NCI-H2029 treated with DMSO at 0.1 percent for 48 hours (cell line): ENCODE results near the gene CLCA2.
A peak's percentile ranks its signal among the peaks of the same experiment; 100 is the strongest.

ENCODE experiments used
- DNase-seq: peaks from one replicate; lab custom pipeline; 2025; lab: John Stamatoyannopoulos, UW

The CLCA2 gene, protein sequence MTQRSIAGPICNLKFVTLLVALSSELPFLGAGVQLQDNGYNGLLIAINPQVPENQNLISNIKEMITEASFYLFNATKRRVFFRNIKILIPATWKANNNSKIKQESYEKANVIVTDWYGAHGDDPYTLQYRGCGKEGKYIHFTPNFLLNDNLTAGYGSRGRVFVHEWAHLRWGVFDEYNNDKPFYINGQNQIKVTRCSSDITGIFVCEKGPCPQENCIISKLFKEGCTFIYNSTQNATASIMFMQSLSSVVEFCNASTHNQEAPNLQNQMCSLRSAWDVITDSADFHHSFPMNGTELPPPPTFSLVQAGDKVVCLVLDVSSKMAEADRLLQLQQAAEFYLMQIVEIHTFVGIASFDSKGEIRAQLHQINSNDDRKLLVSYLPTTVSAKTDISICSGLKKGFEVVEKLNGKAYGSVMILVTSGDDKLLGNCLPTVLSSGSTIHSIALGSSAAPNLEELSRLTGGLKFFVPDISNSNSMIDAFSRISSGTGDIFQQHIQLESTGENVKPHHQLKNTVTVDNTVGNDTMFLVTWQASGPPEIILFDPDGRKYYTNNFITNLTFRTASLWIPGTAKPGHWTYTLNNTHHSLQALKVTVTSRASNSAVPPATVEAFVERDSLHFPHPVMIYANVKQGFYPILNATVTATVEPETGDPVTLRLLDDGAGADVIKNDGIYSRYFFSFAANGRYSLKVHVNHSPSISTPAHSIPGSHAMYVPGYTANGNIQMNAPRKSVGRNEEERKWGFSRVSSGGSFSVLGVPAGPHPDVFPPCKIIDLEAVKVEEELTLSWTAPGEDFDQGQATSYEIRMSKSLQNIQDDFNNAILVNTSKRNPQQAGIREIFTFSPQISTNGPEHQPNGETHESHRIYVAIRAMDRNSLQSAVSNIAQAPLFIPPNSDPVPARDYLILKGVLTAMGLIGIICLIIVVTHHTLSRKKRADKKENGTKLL

DNA sequence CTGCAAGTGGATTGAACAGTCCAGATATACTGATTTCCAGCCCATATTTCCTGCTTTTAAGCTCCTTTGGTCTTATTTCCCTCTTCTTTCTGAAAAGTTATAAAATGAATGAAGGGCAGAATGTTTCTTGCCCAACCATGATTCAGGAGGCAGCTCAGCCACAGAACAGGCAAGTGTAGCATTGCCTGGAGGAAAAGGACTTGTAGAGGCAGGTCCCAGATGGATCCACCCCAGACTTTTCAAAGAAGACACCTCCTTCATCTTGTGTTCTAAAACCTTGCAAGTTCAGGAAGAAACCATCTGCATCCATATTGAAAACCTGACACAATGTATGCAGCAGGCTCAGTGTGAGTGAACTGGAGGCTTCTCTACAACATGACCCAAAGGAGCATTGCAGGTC, at the start of gene CLCA2:
Gene CLCA2 (plus strand): TSS at position 299 of the 400 bp plus-strand sequence. CDS start 77 bp downstream, at position 376.
- no peak for DNase-seq

DNA sequence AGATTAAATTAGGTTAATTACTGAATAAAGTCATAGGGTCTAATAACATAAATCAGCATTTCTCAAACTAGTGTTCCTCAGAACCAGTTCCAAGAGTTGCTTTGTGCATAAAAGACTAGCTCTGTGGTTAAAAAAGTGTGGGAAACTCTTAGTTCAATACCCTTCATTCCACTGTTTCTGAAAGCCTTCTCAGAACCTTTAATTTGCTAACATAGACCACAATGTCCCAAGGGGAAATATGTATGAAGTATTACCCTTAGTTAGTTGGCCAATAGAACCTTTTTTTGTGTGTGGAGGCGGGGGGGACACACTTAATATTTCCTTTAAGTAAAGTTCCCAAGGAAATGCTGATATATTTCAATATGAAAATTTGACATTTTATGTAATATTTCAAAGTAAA, 48.3 kb upstream of the CLCA2 start:
- no peak for DNase-seq

DNA sequence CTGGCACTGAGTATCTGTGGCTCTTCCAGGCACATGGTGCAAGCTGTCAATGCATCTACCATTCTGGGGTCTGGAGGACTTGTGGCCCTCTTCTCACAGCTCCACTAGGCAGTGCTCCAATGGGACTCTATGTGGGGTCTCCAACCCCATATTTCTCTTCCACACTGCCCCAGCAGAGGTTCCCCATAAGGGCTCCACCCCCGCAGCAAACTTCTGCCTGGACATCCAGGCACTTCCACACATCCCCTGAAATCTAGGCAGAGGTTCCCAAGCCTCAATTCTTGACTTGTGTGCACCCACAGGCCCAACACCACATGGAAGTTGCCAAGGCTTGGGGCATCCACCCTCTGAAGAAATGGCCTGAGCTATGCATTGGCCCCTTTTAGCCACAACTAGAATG, 46.6 kb upstream of the CLCA2 start:
- no peak for DNase-seq

DNA sequence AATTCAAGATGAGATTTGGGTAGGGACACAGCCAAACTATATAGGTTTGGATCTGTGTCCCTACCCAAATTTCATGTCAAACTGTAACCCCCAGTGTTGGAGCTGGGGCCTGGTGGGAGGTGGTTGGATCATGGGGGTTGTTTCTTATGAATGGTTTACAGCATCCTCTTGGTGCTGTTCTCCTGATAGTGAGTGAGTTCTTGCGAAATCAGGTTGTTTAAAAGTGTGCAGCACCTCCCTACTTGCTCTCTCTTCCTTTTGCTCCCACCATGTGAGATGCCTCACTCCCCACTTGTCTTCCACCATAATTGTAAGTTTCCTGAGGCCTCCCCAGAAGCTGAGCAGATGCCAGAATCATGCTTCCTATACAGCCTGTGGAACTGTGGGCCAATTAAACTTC, 45.2 kb upstream of the CLCA2 start:
- no peak for DNase-seq

DNA sequence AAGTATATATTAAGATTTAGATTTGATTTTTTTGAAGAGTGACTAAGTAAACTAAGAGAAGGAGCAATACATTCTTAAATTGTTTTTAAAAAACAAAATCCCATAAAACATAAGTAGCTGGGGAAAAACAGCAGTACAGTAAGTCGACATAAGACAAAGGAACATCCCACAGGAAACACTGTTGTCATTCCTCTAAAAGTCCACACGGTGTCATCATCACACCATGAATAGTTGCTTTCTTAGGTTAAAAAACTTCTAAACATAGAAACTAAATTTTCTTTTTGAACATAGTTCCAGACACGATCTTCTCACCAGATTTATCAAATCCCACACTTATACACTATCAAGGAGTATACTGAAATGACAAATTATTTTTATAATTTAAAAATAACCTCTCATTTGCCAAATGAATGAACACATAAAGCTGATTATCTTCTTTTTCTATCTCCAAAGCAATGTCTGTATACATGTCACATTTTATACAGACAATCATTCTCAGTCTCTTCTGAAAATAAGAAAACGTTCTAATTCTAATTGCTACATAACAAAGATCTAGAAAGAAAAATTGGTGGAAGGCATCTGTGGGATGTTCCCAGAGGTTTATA, 43.6 kb upstream of the CLCA2 start:
- DNase-seq = peak; percentile 88

DNA sequence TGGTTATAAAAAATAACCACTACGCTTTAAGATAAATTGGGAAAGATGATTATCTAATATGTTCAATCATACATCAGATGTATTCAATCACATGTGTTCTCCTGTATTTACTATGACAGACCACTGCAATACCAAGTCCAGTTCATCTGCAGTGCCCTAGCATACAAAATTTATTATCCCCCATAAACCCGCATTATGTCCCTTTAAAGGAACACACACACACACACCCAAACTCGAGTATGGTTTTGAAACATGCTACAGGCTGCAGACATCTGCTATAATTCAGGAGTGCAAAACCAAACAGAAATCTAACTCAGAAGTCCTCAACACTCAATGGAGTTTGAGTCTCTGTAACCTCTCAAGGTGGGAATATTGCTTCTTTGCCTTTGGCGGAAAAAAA, 42.7 kb upstream of the CLCA2 start:
- no peak for DNase-seq

DNA sequence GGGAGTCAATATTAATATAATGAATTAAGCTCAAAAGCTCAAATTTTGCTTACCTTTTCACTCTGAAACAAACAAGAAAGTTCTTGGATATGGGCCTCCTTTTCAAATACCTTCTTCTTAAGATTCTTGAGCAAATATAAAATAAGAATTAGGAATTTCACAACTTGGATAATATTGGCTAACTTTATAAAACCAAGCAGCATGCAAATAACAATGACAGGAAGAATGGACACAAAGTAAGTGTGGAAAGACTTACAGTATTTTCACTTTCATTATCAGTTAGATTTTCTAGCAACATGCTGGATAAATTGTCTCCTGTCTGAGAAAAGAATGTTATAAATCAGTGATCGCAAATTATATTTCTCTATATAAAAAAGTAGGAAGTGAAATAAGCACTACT, 41.1 kb upstream of the CLCA2 start:
- no peak for DNase-seq

DNA sequence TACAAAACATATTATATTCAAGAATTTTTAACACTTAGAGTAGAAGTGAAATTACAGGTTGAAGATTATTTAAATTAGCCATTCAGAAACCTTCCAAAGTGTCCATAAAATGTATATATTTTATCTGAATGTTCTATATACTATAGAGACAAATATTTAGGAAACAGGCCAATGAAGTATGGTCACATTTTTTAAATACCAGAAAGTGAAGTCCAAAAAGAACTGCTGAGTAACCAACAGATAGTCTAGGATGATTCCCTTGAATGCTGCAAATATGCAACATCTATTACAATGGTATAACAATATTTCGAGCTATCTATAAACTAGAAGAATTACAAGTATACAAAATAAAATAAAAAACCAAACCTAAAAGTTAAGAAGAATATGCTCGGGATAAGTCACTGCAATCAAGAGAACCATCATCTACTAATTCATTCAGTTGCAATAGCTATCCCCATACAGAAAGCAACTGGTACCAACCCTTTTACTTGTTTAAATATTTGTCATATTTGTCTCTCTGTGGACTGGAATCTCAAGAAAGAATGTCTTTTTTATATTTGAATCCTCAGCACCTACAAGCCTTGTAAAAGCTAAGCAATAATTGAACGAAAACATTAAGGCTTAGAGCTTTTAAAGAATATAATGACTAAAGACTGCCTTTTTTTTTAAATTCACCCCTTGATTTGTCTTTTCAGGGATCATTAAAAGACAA, 35.9 kb upstream of the CLCA2 start:
- no peak for DNase-seq

DNA sequence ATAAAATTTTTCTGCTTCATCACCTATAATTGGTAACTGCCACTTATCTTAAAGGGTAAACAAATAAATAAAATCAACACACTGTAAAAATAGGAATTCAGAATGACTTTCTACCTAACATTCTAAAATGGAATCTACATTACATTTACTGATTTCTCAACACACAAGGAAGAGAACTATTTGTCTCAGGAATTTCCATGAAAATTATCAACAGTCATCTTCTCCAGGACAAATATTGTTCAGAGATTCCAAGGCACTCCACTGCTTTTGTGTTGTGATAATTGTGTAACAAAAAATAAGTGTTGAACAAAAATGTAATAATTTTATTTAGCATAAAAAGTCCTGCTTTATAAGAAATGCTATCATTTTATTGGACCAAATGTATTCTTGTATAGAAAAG, 35.2 kb upstream of the CLCA2 start:
- no peak for DNase-seq

DNA sequence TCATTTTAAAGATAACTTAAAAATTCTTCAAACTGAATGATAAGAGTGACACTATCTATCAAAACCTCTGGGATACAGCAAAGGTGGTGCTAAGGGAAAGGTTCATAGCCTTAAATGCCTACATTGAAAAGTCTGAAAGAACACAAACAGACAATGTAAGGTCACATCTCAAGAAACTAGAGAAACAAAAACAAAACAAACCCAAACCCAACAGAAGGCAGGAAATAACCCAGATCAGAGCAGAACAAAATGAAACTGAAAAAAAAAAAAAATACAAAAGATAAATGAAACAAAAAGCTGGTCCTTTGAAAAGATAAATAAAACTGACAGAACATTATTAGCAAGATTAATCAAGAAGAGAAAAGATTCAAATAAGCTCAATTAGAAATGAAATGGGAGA, 34.7 kb upstream of the CLCA2 start:
- DNase-seq = no peak

DNA sequence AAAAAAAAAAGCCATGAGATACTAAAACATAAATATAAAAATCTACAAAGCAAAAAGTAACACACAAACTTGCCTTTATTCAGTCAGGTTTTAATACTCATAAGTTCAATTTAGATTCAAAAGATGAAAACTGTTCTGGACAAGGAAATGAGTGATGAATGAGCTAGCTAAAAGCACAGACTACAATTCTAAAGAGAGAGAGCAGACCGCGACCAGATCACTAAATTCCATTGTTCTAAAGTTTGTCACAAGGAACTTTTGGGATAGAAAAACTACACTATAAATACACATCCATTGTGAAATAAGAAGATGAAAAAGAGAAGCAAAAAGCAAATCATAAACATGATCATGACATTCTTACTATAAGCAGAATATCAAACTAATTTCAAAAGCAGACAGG, 29.6 kb upstream of the CLCA2 start:
- DNase-seq = no peak

DNA sequence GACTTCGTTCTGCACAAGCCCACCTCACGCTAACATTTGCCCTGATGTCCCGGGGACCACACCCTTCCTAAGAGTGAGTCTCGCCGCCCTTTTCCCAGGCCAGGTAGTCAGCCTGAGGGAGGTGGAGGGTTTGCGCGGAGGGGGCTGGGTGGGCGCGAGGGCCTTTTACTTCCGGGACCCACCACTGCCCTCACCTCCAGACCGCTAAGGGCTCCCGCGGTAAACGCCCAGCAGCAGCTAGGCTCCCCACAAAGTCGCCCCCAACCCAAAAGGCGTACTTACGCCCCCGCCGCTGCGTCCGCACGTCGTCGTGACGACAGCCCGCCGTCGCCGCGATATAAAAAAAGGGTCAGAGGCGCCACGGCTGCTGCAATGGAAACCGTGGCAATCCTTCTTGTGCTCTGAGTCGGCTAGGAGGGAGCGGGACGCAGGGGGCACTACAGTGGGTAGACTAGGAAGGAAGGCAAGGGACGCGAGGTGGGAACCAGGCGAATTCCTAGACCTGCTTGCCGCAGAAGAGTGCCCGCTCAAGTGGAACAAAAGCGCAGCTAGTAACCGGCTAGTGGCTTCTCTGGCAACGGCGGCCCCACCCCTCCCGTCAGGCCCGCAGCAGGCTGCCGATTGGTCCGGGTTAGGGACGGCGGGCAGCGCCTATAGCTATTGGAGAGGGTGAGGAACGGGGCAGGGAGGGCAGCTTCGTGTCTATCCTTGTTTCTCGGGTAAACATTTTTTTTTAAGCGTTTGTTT, 28.0 kb upstream of the CLCA2 start, which contains the start of gene ODF2L:
Gene ODF2L (minus strand): TSS at position 573 of the 747 bp plus-strand sequence. CDS start 9,296 bp downstream, outside the sequence.
- peak; percentile 89 for DNase-seq

DNA sequence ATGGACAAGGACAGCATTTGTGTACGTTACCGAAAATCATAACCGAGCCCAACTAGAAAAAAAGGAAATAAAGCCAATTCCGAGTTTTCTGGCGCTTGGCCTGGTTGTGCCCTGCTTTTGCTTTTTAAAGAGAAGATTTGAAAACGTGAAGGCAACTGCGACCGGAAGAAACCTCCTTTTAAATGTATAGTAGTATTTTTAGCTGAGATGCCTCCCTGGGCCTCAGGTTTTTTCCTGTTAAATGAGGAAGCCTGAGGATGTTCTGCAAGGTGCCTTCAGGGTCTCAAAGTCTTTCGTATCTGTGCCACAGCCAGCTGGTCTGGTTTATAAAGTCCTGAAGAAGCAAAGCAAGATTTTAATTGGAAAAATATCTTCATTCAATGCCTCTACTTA, 27.5 kb upstream of the CLCA2 start:
- DNase-seq = no peak

DNA sequence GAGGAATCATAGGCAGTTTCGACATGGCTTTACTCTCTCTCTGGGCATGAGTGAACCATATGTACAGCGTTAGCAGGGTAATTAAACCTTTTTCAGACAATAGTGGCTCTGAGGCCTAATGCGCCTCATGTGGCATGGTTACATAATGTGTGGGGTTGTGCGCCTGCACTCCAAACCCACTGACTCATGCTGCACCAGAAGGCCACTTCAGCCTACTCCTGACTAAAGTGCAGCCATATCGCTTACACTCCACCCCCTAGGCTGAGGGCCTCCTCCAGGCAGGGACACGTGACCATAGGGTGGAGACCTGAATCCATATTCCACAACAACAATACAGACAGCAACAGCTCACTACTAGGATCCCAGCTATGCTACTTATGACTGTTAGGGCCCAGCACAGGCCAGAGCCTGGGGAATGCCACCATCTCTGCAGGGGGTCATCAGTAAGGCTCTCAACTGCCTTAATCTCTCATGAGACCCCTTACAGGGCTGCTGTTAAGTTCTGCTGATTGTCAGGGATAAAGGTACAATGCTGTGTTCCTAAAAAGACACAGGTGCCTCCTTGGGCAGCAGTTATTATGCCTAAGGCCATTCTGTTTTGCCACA, 14.5 kb upstream of the CLCA2 start:
- DNase-seq = peak; percentile 80

DNA sequence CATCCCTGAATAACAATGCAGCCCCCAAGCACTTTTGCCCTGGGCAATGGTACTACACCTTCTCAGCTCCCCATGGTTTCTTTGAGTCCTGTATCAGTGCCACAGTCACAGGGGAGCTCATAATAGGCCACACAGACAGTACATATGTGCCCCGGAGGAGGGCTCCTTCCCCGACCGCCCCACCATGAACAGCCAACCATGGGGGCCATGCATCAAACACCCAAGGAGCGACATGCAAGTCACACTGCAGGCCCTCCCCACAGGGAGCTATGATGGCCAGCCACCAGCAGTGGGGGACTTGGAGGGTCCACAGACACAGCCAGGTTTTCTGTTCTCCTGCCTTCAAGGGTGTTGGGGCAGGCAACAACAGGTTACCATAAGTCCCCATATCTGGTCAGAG, 13.1 kb upstream of the CLCA2 start:
- no peak for DNase-seq

DNA sequence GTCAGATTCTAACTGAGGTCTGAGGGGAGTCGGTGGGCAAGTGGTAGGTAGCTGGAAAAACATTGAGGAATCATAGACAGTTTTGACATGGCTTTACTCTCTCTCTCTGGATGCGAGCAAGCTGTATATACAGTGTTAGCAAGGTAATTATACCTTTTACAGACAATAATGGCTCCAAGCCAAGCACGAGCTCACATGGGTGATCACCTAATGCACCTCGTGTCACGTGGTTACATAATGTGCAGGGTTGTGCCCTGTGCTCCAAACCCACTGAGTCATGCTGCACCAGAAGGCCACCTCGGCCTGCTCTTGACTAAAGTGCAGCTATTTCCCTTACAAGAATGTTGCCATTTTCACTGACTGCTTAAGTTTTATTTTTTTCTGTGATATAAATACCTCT, 7.6 kb upstream of the CLCA2 start:
- DNase-seq = peak; percentile 7

DNA sequence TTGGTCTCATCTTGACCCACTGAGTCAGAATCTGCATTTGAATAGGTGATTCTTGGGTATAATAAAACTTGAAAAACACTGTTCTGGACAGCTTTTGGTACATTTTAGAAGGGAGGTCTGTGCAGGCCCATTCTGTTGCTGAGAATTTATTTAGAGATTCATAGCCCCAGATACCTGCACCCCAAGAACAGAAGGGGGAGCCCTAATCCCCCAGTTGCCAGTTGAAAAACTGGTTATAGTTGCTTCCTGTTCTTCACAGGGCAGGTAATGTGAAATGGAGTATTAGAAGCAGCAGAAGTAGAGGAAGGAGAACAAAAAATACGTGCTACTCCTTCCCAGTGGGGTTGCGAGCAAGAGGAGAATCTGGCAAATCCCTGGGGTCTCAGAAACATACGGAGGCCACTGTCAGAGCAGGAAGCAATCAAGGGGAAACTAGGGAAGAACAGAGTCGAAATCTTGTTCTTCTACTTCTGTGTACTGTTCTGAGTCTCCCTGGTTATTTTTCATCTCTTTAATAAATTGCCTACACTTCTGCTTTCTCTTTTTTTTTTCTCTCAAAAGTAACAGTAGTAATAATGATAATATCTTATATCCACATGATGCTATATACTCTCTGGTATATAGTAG, 4.6 kb upstream of the CLCA2 start:
- no peak for DNase-seq

DNA sequence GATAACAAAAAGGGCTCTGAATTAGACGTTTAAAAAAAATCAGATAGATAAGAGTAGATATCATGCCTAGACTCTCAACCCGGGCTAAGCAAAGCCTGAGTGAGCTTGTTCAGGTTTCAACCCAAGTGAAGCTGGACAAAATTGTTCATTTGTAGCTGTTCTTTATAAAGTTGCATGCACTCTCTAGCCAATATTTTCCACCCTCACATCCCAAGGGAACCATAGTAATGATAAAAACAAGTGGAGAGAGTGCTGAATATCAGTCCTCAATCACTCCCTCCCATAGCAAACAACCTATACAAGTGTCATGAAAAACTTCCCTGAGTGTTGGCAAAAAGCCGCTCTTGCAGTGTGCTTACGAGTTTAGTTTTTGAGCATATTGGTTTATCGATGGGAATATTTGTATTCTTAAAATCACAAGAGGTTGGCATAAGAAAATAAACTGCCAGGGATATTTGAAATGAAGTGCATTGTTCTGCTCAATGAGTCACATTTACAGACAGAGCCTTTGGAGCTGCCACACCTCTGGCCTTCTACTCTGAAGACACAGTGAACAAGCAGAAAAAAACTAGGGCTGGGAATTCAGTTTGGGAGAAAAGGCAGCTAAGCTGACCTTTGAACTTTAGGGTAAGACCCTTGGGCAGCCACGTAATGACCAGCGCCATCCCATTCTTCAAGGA, 2.2 kb upstream of the CLCA2 start:
- DNase-seq = no peak

DNA sequence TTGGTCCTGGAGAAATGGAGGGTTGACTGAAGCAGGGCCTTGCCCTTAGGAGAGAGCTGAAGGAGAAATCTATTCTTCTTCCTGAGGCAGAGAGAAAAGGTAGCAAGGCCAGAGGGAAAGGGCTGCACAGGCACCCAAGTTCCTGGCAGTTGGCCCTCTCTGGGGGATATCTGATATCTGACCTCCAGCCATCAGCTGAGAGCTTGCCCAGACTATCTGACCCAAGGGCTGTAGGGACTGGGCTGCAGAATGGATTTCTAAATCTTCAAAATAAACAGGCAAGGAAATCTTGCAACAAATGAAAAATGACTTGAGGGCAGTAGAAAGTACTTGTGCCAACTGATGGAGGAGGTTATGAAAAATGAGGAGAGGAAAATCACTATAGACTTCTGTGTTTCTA, 498 bp upstream of the CLCA2 start:
- DNase-seq = no peak
